HUDEP-2 (cell line): ENCODE data around the gene JUNB.
A peak's percentile ranks its signal among the peaks of the same experiment; 100 is the strongest.
"Not testable (repeated sequence)": the region's sequence is repeated elsewhere in the genome, so short reads cannot be mapped to it uniquely, and the experiment has no call there.

ENCODE experiments used
- DNase-seq, 76 experiments: peaks; one replicate each; lab custom pipeline; 2025; ENCODE audit not compliant: unreplicated experiment in 76 of 76; lab: John Stamatoyannopoulos, UW

Gene JUNB

DNA sequence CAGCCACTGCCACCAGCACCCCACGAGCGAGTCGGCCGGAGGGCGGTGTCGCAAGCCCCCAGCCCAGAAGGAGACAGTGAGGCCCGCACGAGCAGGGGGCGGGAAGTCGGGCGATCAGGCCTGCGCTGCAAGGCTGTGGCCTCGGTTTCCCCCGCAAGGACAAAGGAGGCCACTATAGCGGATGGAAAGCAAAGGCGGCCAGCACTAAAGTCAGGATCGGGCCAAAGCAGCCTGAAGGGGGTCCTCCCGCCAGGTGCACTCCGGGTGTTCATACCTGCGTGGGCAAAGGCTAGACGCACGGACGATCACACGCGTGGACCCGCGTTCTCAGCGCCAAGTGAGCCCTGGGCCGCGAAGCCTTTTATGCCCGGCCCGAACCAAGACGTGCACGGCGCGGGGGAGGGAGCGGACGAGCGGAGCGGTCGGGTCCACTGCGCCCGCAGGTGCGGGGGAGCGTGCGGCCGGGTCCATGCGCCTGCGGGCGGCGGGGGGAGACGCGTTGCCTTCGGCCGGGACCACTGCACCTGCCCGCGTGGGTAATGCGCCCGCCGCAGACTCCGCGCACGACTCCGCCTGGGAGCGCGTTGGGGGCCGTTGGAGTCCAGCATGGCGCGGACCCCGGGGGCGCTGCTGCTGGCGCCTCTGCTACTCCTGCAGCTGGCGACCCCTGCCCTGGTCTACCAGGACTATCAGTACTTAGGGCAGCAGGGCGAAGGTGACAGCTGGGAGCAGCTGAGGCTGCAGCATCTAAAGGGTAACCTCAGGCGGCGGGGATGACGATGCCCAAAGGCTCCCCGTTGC is 10.4 kb downstream of the JUNB start, which contains the start of the genes PRDX2 and THSD8:
PRDX2 (minus strand) TSS at position 335 of the 801 bp plus-strand sequence. CDS start 539 bp downstream, outside the sequence.
THSD8 (plus strand) TSS at position 604 of the 801 bp plus-strand sequence; CDS start at position 607, 3 bp downstream.
- peak in 71 of 76 experiments; percentile 36 to 96 (median 86) for DNase-seq

- DNase-seq, result peak in 3 of 76 experiments; percentile 56 to 60 (median 58)
Observed at GRCh38 chr19:12802267-12803106, 11.2 kb downstream of the JUNB start.

- no peak for DNase-seq
Observed at GRCh38 chr19:12804051-12804450, 12.8 kb downstream of the JUNB start.

DNA sequence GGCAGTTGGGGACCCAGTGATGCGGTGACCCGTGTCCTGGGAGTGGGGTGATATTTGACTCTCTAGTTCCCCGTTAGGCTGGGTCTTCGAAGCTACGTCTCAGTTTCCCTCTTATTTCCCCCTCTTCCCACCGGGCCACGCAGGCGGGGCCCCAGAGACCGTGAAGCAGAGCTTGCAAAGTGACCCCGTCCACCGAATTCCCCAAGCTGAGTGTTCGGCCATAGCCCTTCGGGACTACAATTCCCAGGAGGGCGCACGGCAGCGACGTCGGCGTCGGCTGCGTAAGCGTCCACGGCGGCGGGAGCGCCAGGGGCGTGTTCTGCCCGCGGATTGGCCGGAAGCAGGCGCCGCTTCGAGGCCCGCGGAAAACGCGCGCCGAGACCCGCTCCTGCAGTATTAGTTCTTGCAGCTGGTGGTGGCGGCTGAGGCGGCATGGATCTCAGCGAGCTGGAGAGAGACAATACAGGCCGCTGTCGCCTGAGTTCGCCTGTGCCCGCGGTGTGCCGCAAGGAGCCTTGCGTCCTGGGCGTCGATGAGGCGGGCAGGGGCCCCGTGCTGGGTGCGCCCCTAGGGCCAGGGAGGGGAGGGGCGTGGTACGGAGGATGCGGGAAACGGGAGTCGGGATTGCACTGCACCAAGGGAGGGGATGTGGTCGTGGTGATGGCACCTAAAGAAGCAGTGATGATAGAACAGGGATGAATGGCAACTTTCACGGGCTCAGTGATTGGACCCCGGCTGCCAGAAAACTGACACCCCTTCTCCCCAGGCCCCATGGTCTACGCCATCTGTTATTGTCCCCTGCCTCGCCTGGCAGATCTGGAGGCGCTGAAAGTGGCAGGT is 15.2 kb downstream of the JUNB start, which contains the start of gene RNASEH2A:
RNASEH2A (plus strand) TSS at position 343 of the 840 bp plus-strand sequence; CDS start at position 433, 90 bp downstream.
- peak in 73 of 76 experiments; percentile 33 to 95 (median 85) for DNase-seq

GRCh38 chr19:12815088-12815487 is 23.8 kb downstream of the JUNB start:
- no peak for DNase-seq

DNA sequence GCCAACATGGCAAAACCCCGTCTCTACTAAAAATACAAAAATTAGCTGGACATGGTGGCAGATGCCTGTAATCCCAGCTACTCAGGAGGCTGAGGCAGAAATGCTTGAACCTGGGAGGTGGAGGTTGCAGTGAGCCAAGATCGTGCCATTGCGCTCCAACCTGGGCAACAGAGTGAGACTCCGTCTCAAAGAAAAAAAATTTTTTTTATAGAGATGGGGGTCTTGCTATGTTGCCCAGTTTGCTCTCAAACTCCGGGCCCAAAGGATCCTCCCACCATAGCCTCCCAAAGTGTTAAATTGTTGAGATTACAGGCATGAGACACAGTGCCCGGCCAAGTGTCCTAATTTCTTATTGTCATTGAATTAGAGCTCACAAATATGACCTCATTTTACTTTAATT is 25.9 kb downstream of the JUNB start:
- not testable (repeated sequence) for DNase-seq

- DNase-seq, result not testable (repeated sequence)
Observed at GRCh38 chr19:12817810-12818209, 26.5 kb downstream of the JUNB start.

GRCh38 chr19:12821761-12822160 is 30.5 kb downstream of the JUNB start:
- no peak for DNase-seq

GRCh38 chr19:12825254-12826131 is 34.2 kb downstream of the JUNB start:
- peak in 14 of 76 experiments; percentile 9 to 58 (median 26) for DNase-seq

- peak in 62 of 76 experiments; percentile 19 to 81 (median 59) for DNase-seq
Observed at GRCh38 chr19:12828494-12828893, 37.2 kb downstream of the JUNB start.

DNA sequence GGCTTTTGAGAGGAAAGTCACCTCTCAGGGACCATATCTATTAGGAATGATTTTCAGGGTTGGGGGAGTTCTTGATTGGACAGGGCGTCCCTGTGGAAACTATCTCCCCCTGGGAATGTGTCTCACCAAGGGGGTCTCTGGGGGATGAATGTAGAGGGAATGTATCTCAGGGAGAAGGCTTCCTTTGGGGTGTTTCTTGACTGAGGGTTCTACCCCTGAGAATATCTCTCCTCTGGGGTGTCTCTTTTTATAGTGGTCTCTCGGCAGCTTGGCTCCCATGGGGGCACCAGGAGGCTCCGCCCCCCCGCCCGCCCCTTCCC is 42.1 kb downstream of the JUNB start:
- DNase-seq, result no peak

- peak in 22 of 76 experiments; percentile 17 to 58 (median 32) for DNase-seq
Observed at GRCh38 chr19:12833738-12834565, 42.7 kb downstream of the JUNB start.

DNA sequence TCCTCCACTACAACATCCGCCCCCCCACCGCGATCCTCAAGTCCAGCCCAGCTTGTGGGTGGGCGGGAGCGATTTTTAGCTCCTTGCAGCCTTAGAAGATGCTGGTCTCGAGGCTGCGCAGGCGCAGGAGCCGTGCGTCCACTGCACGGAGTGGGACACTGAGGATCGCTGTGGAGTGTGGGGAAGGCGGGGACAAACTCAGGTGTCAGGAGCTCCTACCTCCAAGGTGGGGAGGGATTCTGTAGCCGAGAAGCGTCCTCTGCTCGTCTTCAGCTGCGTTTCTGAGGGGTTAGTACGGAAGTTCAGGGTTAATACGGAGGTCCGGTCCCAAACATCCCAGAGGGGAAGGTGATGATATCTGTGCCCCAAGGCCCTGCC is 43.3 kb downstream of the JUNB start, which contains the start of gene RTBDN:
RTBDN (minus strand) TSS at position 14 of the 378 bp plus-strand sequence. CDS start 4,600 bp downstream, outside the sequence.
- DNase-seq, result peak in 1 of 76 experiments; percentile 12

DNA sequence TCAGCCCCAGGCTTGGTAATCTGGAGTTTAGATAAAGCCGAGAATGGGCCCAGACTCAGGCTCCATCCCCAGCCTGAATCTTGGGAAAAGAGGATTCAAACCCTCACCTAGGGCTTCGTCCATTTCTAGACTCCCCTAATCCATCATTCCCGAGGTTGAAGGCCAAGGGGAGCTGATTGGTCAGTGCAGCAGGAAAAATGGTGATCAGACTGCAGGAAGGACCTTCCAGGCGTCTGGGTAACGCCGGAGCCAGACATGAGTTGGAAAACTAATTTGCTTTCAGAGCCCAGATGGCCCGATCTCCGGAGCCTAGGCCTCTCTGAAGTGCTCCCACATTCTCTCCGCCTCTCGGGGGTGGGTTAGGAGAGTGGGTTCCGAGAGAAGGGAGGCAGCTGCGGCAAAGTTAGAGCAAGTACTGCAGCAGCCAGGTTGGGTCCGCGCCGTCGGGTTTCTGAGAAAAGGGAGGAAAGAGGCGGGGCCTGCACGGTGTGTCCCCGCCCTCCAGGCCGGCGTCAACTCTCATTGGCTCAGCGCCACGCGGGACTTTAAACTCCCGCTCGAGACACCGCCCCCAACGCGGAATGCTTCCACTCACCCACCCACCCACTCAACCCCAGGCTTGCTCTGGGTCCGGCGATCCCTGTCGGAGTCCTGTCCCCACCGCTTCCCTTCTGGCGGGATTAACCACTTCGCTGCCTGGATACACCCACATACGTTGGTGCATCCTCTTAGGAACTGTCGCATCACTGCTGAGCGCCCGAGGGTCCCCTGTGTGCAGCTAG is 43.9 kb downstream of the JUNB start:
- DNase-seq, result peak in 46 of 76 experiments; percentile 28 to 67 (median 47)

GRCh38 chr19:12836529-12836863 is 45.2 kb downstream of the JUNB start:
- peak in 2 of 76 experiments; percentile 15 to 32 for DNase-seq

- no peak for DNase-seq
Observed at GRCh38 chr19:12837225-12837624, 45.9 kb downstream of the JUNB start.

- peak in 49 of 76 experiments; percentile 20 to 74 (median 54) for DNase-seq
Observed at GRCh38 chr19:12838182-12838885, 47.0 kb downstream of the JUNB start, which contains the start of gene MAST1. Gene MAST1, plus strand, starts transcription at chr19:12838515. Its CDS starts 58 bp downstream, at chr19:12838573.
